Lower leg skin (tissue), 3 donors: ENCODE data around the gene CMTM8.

Experiments used
- POLR2A ChIP-seq, 2 donors: fragments of 450-650 bp; IDR thresholded peaks; one replicate each; pipeline ENCODE4 v1.6.1; 2016 to 2017; ENCODE audit warnings: antibody characterized with exemption in 2 of 2, mild to moderate bottlenecking in 1 of 2, moderate library complexity in 1 of 2
- TF ChIP-seq, protein P1 (sequence below), 3 donors: fragments of 450-650 bp; IDR thresholded peaks; one replicate each; pipeline ENCODE4 v1.5.1; 2016; ENCODE audit warnings: antibody characterized with exemption in 3 of 3, mild to moderate bottlenecking in 3 of 3, moderate library complexity in 2 of 3

- no peak for TF ChIP-seq POLR2A (IDR thresholded peaks at IDR 0.05)
- TF ChIP-seq, protein P1, sequence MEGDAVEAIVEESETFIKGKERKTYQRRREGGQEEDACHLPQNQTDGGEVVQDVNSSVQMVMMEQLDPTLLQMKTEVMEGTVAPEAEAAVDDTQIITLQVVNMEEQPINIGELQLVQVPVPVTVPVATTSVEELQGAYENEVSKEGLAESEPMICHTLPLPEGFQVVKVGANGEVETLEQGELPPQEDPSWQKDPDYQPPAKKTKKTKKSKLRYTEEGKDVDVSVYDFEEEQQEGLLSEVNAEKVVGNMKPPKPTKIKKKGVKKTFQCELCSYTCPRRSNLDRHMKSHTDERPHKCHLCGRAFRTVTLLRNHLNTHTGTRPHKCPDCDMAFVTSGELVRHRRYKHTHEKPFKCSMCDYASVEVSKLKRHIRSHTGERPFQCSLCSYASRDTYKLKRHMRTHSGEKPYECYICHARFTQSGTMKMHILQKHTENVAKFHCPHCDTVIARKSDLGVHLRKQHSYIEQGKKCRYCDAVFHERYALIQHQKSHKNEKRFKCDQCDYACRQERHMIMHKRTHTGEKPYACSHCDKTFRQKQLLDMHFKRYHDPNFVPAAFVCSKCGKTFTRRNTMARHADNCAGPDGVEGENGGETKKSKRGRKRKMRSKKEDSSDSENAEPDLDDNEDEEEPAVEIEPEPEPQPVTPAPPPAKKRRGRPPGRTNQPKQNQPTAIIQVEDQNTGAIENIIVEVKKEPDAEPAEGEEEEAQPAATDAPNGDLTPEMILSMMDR (IDR thresholded peaks at IDR 0.05) = no peak
Measured at GRCh38 chr3:32220006-32220405, 18.5 kb upstream of the CMTM8 start.
